Inferior parietal cortex (tissue), 1 donor: ENCODE data around the gene TUBAL3.
A peak's percentile ranks its signal among the peaks of the same experiment; 100 is the strongest.
"Not testable (repeated sequence)": the region's sequence is repeated elsewhere in the genome, so short reads cannot be mapped to it uniquely, and the experiment has no call there.

ENCODE experiments used
- DNase-seq: peaks from one replicate; pipeline ENCODE4 v3.0.0-alpha.2; 2016; ENCODE audit errors: extremely low spot score

The TUBAL3 gene

DNA sequence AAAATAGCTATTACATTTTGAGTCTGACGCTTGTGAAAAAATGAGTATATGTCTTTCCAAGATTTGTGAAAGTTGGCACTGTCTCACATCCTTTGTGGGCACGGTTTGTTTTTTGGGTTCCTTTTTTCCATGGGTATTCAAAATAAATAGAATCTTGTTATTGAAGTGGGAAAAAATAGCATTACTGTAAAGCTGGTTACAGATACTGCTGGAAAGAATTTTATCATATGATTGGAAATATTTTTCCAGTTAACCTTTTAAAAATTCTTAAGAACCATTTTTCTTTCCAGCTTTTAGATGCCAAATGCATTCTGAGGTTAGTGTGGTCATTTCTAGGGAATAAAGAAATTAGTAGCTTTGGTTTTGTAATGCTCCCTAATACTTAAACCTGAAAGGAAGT lies 19.1 kb upstream of the TUBAL3 start:
- DNase-seq, result no peak

DNA sequence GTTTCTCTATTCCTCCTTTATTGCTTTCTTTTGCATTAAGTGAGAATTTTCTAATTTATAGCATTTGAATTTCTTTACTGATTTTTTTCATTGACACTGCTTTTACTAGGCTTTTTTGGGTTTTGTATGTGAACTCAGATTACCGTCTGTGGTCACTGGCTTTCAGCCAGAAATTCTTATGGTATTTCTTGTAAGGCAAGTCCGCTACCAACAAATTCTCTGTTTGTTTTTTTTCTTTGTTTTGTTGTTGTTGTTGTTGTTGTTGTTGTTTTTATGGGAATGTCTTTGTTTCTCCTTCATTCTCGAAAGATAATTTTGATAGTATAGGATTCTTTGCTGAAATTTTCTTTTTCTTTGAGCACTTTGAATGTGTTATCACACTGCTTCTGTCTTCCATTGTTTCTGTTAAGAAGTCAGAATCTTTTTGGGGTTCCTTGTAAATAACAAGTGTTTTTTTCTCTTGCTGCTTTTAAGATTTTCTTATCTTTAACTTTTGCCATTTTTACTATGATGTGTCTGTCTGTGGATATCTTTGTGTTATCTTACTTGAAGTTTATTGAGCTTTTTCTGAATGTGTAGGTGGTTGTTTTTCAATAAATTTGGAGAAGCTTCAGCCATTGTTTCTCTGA lies 15.0 kb upstream of the TUBAL3 start:
- DNase-seq, result no peak

- no peak for DNase-seq
Measured at GRCh38 chr10:5418584-5418983, 14.0 kb upstream of the TUBAL3 start.

- no peak for DNase-seq
Measured at GRCh38 chr10:5416981-5417380, 12.4 kb upstream of the TUBAL3 start.

GRCh38 chr10:5413012-5413938 lies 8.6 kb upstream of the TUBAL3 start:
- peak; percentile 57 for DNase-seq

DNA sequence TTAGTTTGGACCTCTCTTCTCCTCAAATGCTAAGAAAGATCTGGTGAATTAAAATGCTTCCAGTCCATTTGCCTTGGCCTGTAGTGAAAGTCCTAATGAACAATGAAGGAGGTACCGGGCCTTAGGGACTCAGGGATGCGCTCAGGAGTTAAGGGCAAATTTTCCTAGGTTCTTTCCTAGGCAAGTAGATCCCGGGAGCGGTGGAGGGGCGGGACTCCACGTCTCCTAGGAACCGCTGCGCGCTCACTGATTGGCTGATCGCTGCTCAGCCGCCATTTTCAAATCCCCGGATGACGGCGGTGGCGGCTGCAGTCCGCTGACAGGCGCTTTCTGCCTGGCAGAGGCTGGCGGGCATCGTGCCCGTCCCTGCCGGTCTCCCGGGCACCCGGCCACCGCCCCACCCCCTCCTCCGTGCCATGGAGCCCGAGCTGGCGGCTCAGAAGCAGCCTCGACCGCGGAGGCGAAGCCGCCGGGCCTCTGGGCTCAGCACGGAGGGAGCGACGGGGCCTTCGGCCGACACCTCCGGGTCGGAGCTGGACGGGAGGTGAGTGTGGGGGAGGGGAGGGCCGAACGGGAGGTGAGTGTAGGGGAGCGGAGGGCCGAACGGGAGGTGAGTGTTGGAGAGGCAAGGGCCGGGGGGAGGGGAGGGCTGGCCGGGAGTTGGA lies 7.8 kb upstream of the TUBAL3 start, which contains the start of gene NET1:
Gene NET1 (plus strand): TSS at position 281 of the 665 bp plus-strand sequence. CDS start 136 bp downstream, at position 417.
- DNase-seq, result peak; percentile 94

- DNase-seq, result no peak
Measured at GRCh38 chr10:5411941-5412276, 7.3 kb upstream of the TUBAL3 start.

DNA sequence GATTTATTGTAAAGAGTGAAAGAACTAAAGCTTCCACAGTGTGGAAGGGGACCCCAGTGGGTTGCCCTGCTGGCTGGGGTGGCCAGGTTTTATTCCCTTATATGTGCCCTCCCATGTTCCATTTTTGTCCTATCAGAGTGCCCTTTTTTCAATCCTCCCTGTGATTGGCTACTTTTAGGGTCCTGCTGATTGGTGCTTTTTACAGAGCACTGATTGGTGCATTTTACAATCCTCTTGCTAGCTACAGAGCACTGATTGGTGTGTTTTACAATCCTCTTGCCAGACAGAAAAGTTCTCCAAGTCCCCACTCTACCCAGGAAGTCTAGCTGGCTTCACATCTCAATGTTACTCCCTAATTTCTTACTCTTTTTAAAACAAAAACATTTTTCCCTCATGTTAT lies 6.2 kb upstream of the TUBAL3 start:
- DNase-seq, result not testable (repeated sequence)

DNA sequence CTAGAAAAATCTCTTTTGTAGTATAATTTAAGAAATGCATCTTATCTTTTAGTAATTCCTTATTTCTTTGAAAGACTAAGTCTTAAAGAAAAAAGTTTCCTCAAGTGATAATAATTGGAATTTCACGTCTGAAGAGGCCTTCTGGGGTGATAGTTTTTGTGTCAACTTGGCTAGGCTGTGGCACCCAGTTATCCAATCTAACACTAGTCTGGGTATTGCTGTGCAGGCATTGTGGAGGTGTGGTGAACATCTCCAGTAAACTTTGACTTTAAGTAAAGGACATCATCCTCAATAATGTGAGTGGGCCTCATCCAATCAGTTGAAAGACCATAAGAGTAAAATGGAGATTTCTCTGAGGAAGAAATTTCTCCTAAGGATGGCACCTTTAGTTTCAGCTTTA lies 2.3 kb upstream of the TUBAL3 start:
- DNase-seq, result no peak

DNA sequence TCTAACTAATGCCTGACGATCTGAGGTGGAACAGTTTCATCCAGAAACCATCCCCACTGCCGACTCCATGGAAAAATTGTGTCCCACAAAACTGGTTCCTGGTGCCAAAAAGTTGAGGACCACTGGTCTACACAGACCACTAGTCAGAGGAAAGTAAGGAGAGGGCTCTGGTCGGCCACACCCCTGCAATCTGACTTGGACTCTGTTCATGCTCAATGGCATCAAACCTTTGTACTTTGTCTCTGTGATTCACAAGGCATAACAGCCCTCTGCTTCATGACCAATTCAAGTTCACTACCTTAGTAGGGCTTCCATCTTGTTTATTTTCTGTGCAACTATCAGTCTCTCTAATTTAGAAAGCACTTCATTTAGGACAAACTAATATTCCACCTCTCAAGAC lies 1.8 kb downstream of the TUBAL3 start:
- no peak for DNase-seq

DNA sequence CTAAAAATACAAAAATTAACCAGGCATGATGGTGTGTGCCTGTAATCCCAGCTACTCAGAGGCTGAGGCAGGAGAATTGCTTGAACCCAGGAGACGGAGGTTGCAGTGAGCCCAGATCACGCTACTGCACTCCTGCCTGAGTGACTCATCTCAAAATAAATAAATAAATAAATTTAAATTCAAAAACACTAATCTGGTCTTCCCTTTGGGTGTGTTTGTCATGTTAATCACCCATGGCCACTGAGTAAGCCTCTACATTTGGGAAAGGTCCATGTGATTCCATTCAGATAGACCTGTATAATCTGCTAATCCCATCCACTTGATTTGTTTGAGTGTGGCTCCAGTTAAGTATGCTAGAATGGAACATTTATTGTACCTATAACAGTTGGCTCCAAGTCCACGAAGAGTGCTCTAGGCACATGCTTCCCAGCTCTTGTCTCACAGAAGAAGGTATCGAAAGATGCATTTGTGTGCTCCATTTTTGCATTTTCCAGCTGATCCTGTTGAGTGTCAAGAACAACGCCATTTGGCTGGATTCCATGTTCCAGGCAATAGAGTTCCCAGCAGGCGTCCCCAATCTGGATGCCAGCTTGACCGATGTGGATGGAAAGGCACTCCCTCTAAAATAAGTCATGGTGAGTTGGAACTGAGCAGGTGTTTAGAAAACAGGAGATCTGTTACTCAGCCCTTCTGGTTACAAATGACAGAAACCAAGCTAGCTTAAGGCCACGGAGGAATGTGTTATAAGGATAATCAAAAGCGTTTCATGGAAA lies 4.0 kb downstream of the TUBAL3 start:
- no peak for DNase-seq

GRCh38 chr10:5399332-5399731 lies 5.3 kb downstream of the TUBAL3 start:
- DNase-seq, result no peak

DNA sequence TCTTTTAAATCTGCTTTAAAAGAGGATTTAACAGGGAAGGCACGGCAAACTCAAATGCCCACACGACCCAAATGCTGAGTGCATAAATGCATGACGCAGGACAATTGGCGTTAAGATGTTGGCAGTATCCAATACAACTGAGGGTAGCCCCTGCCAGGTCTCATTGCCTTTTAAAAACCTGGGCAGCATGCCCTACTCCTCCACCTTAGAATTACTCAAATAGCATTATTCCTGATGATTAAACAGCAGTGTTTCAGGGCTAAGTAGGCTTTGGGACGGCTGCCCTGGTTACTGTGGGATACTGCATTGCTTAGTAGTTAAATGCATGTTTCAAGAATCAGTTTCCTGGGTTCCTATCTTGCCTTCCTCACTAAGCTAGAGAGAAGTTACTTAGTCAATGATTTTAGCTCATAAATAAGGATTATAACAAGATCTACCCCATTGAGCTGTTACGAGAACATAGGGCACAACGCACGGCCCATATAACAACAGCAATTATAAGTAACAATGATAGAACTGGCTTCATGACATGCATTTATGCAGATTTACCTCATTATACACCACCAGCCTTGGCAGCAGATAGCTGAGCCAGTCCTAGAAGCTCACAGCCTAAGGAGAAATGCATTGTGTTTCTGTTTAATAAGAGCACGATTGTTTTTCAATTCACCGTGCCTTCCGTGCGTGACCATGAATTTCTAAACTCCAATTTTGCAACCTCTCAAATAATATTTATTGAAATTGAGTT lies 7.9 kb downstream of the TUBAL3 start:
- DNase-seq, result peak; percentile 56

- no peak for DNase-seq
Measured at GRCh38 chr10:5395168-5395567, 9.5 kb downstream of the TUBAL3 start.

DNA sequence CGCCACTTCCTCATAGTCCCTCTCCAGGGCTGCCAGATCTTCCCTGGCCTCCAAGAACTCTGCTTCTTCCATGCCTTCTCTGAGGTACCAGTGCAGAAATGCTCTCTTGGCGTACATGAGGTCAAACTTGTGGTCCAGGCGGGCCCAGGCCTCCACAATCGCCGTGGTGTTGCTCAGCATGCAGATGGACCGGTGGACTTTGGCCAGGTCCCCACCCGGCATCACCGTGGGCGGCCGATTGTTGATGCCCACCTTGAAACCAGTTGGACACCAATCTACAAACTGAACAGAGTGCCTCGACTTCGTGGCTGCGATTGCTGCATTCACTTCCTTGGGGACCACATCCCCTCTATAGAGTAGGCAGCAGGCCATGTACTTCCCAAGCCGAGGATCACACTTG lies 11.1 kb downstream of the TUBAL3 start:
- no peak for DNase-seq

GRCh38 chr10:5391790-5392189 lies 12.8 kb downstream of the TUBAL3 start:
- DNase-seq, result no peak

DNA sequence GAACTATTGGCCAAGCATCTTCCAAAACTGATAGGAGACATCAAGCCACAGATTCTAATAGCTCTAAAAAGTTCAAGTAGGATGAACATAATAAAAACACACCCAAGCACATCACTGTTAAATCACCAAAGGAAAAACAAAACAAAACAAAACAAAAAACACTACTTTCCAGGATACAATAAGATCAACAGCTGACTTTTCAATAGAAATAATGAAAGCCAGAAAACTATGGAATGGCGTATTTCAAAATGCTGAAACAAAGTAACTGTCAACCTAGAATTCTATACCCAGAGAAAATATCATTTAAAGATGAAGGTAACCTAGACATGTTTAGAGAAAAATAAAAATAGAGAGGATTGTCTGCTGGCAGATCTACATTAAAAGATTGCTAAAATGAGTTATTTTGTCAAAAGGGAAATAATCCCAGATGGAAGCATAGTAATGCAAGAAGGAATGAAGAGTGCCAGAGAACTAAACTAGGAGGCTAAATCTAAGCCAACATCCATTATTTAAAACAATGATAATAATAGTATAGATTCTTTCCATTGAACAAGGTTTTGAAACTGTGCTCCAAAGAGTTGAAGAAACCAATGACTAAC lies 13.9 kb downstream of the TUBAL3 start:
- no peak for DNase-seq

DNA sequence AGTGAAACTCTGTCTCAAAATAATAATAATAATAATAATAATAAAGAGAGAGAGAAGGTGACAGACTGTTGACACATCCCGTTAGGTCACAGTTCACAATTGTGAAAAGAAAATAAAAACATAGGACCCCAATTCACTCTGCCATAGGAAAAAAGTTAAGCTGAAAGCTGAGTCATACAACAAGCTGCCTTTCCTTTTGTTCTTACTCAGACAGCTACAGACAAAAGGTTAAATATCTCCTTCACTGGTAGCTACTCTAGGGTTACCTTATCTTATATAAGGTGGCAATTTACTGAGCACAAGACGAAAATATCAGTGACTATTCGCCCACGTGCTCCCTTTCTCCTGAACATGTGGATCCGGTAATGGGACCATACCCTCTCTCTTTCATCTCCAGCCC lies 17.5 kb downstream of the TUBAL3 start:
- no peak for DNase-seq

- DNase-seq, result no peak
Measured at GRCh38 chr10:5385224-5385623, 19.4 kb downstream of the TUBAL3 start.

- no peak for DNase-seq
Measured at GRCh38 chr10:5381187-5381586, 23.4 kb downstream of the TUBAL3 start.

- DNase-seq, result not testable (repeated sequence)
Measured at GRCh38 chr10:5380395-5380794, 24.2 kb downstream of the TUBAL3 start.
